A549 (cell line): Measurements from ENCODE around the gene PSMB5.

Experiments used
- CHD2 ChIP-seq: fragments of 150-350 bp; IDR thresholded peaks from 2 replicates; pipeline ENCODE4 v1.6.1; 2014; ENCODE audit warnings: low read length; ENCODE audit not compliant: partially characterized antibody
- CTCF ChIP-seq: fragments of >200 bp; sonication (Bioruptor Twin); formaldehyde crosslinking; IDR thresholded peaks from 3 replicates; pipeline ENCODE4 v1.5.1; 2016
- GATA3 ChIP-seq: IDR thresholded peaks from 2 replicates; pipeline ENCODE4 v1.6.1; 2012; ENCODE audit warnings: borderline replicate concordance
- JUNB ChIP-seq: fragments of >200 bp; sonication (Bioruptor Twin); formaldehyde crosslinking; IDR thresholded peaks from 2 replicates; pipeline ENCODE4 v1.6.1; 2016
- MAX ChIP-seq: IDR thresholded peaks from 2 replicates; pipeline ENCODE4 v1.6.1; 2012
- POLR2A ChIP-seq: IDR thresholded peaks from 2 replicates; pipeline ENCODE4 v1.6.1; 2012; ENCODE audit warnings: mild to moderate bottlenecking, low read length
- RAD21 ChIP-seq, 2 experiments: fragments of >200 bp in 1 of 2; sonication (Bioruptor Twin) in 1 of 2; formaldehyde crosslinking in 1 of 2; IDR thresholded peaks in 1 of 2; conservative IDR thresholded peaks in 1 of 2; 2 replicates in 1 of 2; 3 replicates in 1 of 2; pipeline ENCODE4 v1.6.1; 2012 to 2018; ENCODE audit warnings: inconsistent platforms in 1 of 2

- TF ChIP-seq CTCF = no peak
- no peak for TF ChIP-seq POLR2A
- no peak for TF ChIP-seq CHD2
- TF ChIP-seq MAX = no peak
- TF ChIP-seq GATA3 = no peak
- TF ChIP-seq JUNB = no peak
- TF ChIP-seq RAD21 (conservative IDR thresholded peaks at IDR 0.05 in 1 of 2, IDR thresholded peaks at IDR 0.05 in 1 of 2) = no peak
Measured at GRCh38 chr14:23002592-23002991, 32.1 kb downstream of the PSMB5 start.
